GM13977 (cell line): Measurements from ENCODE around the gene TMEM45A.

Experiments
- DNase-seq: peaks from one replicate; pipeline ENCODE4 v3.0.0; 2012; ENCODE audit warnings: low spot score
- in situ Hi-C: fragments of 300-500 bp; cut with MboI; formaldehyde crosslinking; loops from one replicate; pipeline ENCODE4 v1.12.0; 2022; ENCODE audit warnings: low sequenced_read_pairs, low pct_unique_long_range_greater_than_20kb, mixed read lengths, inconsistent platforms; ENCODE audit not compliant: unreplicated experiment
- TF ChIP-seq, protein P1 (sequence below): IDR thresholded peaks from 2 replicates; pipeline ENCODE4 v1.5.1; 2012; ENCODE audit warnings: mild to moderate bottlenecking, control low read depth; ENCODE audit not compliant: insufficient read depth; ENCODE audit errors: extremely low read depth, missing control alignments

The TMEM45A gene

GRCh38 chr3:100553618-100554372 is 61.4 kb downstream of the TMEM45A start:
- no peak for DNase-seq
- in situ Hi-C loops: no loop called here
- TF ChIP-seq, protein P1, sequence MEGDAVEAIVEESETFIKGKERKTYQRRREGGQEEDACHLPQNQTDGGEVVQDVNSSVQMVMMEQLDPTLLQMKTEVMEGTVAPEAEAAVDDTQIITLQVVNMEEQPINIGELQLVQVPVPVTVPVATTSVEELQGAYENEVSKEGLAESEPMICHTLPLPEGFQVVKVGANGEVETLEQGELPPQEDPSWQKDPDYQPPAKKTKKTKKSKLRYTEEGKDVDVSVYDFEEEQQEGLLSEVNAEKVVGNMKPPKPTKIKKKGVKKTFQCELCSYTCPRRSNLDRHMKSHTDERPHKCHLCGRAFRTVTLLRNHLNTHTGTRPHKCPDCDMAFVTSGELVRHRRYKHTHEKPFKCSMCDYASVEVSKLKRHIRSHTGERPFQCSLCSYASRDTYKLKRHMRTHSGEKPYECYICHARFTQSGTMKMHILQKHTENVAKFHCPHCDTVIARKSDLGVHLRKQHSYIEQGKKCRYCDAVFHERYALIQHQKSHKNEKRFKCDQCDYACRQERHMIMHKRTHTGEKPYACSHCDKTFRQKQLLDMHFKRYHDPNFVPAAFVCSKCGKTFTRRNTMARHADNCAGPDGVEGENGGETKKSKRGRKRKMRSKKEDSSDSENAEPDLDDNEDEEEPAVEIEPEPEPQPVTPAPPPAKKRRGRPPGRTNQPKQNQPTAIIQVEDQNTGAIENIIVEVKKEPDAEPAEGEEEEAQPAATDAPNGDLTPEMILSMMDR: no peak

DNA sequence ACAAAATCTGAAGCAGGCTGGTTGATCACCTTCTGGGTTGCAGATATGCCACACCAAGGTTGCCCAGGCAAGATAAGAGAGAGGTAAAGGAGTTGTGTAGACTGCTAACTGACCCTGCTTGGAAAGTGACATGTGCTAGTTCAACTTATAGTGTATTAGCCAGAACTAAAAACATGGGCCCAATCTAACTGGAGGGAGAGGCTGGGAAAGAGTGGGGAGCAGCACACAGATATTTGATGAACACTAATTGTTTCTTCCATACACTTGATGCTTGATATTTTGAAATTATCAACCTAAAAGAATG is 61.9 kb downstream of the TMEM45A start:
- TF ChIP-seq, protein P1: no peak
- DNase-seq: no peak
- in situ Hi-C loops: no loop called here

GRCh38 chr3:100556673-100557310 is 64.4 kb downstream of the TMEM45A start:
- no peak for DNase-seq
- TF ChIP-seq, protein P1: no peak
- in situ Hi-C loops: no loop called here

DNA sequence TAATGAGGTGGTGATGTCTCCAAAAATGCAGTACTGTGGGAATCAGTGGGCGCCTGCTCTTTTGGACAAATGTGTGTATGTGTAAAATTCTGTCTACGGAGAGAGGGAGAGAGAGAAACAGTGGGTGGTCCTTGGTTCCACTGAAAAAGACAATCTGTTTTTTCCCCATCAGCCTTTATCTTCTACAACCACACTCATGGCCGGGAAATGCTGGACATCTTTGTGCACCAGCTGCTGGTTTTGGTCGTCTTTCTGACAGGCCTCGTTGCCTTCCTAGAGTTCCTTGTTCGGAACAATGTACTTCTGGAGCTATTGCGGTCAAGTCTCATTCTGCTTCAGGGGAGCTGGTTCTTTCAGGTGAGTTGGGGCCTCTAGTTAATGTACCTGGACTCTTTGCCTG is 65.8 kb downstream of the TMEM45A start:
- TF ChIP-seq, protein P1: no peak
- DNase-seq: no peak
- in situ Hi-C loops: no loop called here

- DNase-seq: no peak
- in situ Hi-C loops: no loop called here
- TF ChIP-seq, protein P1: no peak
These were observed 68.0 kb downstream of the TMEM45A start for GRCh38 chr3:100560426-100560825.

DNA sequence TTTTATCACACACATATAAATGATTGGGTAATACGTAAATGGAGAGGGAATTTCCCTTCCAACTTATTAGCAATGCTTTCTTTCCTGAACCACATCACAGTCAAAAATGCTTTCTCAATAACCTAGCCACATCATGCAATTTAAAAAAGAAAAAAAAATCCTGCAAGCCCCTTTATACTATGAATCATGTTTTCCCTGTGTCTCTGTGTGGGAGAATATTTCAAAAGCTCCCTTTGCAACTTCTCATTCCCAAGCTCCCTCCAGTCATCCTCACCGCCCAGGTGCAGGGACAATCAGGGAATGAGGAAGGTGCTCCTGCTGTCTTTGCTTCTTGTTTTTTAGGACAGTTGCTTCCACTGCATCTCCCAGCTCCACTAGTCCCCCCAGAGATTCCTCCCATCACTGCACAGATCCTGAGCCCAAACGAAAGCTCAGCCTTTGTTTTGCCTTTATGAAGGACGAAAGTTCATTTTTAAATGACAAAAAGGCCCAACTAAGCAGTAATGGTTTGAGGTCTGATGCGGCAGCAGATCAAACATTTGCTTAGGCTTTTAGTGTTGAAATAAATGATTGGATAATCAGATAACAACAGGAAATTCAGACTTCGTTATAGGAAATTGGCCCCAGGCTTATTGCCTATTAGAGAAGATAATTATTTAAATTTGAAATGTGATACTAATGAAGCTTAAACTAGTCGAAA is 69.2 kb downstream of the TMEM45A start:
- in situ Hi-C loops: no loop called here
- DNase-seq: no peak
- TF ChIP-seq, protein P1: no peak
